Activated CD8-positive, alpha-beta T cell treated with anti-CD3 and anti-CD28 coated beads for 36 hours (primary cell): ENCODE results near the gene SMURF2. TPM values are rescaled to one million over a fixed set of nuclear protein-coding genes. Genes with fewer than 3 reads are reported as not detected.
A peak's percentile ranks its signal among the peaks of the same experiment; 100 is the strongest.

Experiments
- ATAC-seq: fragments of 200-7000 bp; cut with Tn5 transposase; one replicate; pipeline ENCODE4 v1.10.0; 2021; ENCODE audit warnings: mild to moderate bottlenecking, moderate library complexity
- CTCF ChIA-PET: fragments of 350-600 bp; sonication (Branson Sonifier 250); formaldehyde crosslinking; loops from one replicate; lab custom pipeline; 2021; ENCODE audit warnings: antibody characterized with exemption; lab: Charles Lee
- POLR2A ChIA-PET: fragments of 350-600 bp; sonication (Branson Sonifier 250); formaldehyde crosslinking; loops from one replicate; lab custom pipeline; 2021; ENCODE audit warnings: antibody characterized with exemption; lab: Charles Lee
- DNase-seq: peaks from one replicate; pipeline ENCODE4 v3.0.0-alpha.2; 2020
- H3K27ac Mint-ChIP-seq: one replicate; pipeline ENCODE4 v1.8.0; 2021; ENCODE audit warnings: mild to moderate bottlenecking, mixed read lengths
- H3K27me3 Mint-ChIP-seq: one replicate; pipeline ENCODE4 v1.8.0; 2021; ENCODE audit warnings: mixed read lengths
- H3K36me3 Mint-ChIP-seq: one replicate; pipeline ENCODE4 v1.8.0; 2021; ENCODE audit warnings: low read depth, mixed read lengths
- H3K4me1 Mint-ChIP-seq: one replicate; pipeline ENCODE4 v1.8.0; 2021; ENCODE audit warnings: low read depth, mixed read lengths
- H3K4me3 Mint-ChIP-seq: one replicate; pipeline ENCODE4 v1.8.0; 2021; ENCODE audit warnings: mild to moderate bottlenecking, moderate library complexity, mixed read lengths
- H3K9me3 Mint-ChIP-seq: one replicate; pipeline ENCODE4 v1.8.0; 2021; ENCODE audit warnings: mixed read lengths
- CTCF ChIP-seq: fragments of 200-600 bp; IDR thresholded peaks from one replicate; pipeline ENCODE4 v1.8.0; 2022; ENCODE audit warnings: antibody characterized with exemption, mild to moderate bottlenecking
- intact Hi-C: fragments of 100-400 bp; cut with micrococcal nuclease; formaldehyde crosslinking; loops from one replicate; pipeline ENCODE4 v1.10.0; 2022
- total RNA-seq, 2 experiments: library from RNA; stranded (reverse); gene quantifications; one replicate each; pipeline ENCODE4 v1.2.3, GENCODE V29; 2021

SMURF2 gene
- 10 to 100 TPM; 13.8 to 13.9 TPM for total RNA-seq

- TF ChIP-seq CTCF = no peak
- H3K27me3 Mint-ChIP-seq = no peaks in the 10 kb centered on the region
- ATAC-seq (peak; percentile 89), DNase-seq (peak; percentile 81)
- POLR2A ChIA-PET = interaction anchor here (0.6 to 1.9 kb wide), 8 partner anchors 35 to 170 kb away, joined by 3 to 16 read pairs (median 4); partner anchors contain the start of genes CEP95 and DDX5
- peaks cover 1% of the 10 kb centered on the region for H3K36me3 Mint-ChIP-seq
- H3K9me3 Mint-ChIP-seq = no peaks in the 10 kb centered on the region
- peaks cover 26% of the 10 kb centered on the region for H3K4me1 Mint-ChIP-seq
- intact Hi-C loops = no loop called here
- peak within 1 kb of the TSS; percentile 95 for H3K4me3 Mint-ChIP-seq
- CTCF ChIA-PET = interaction anchor here (1.2 to 1.3 kb wide), 2 partner anchors 13 to 171 kb away, joined by 4 to 5 read pairs; no protein-coding TSS in a partner anchor
- peak within 1 kb of the TSS; percentile 93 for H3K27ac Mint-ChIP-seq
Observed at GRCh38 chr17:64661976-64662773, at the start of gene SMURF2. TSS of gene SMURF2 (minus strand) at chr17:64662307. CDS start at chr17:64661880, 427 bp downstream.

GRCh38 chr17:64709481-64709880, 47.4 kb upstream of the SMURF2 start:
- Mint-ChIP-seq H3K27ac (peak overlapping the region; percentile 85), H3K4me3 (no peak overlapping the region), H3K36me3 (no peaks in the 10 kb centered on the region), H3K27me3 (no peaks in the 10 kb centered on the region), H3K9me3 (no peaks in the 10 kb centered on the region), H3K4me1 (peaks cover 55% of the 10 kb centered on the region)
- DNase-seq (no peak), ATAC-seq (no peak)
- TF ChIP-seq CTCF = no peak
- ChIA-PET CTCF (interaction anchor here (1.3 to 1.6 kb wide), 2 partner anchors 30 to 66 kb away, joined by 3 to 6 read pairs; no protein-coding TSS in a partner anchor), POLR2A (interaction anchor here (1.1 to 1.4 kb wide), 3 partner anchors 11 to 563 kb away, joined by 3 to 5 read pairs (median 4); no protein-coding TSS in a partner anchor)
- intact Hi-C loops = no loop called here

- ChIA-PET POLR2A (no interaction called here), CTCF (no interaction called here)
- H3K4me1 Mint-ChIP-seq = peaks cover 36% of the 10 kb centered on the region
- no peak for TF ChIP-seq CTCF
- no peaks in the 10 kb centered on the region for H3K36me3 Mint-ChIP-seq
- no peak overlapping the region for H3K4me3 Mint-ChIP-seq
- intact Hi-C loops = no loop called here
- no peaks in the 10 kb centered on the region for H3K27me3 Mint-ChIP-seq
- DNase-seq (no peak), ATAC-seq (no peak)
- H3K27ac Mint-ChIP-seq = no peak overlapping the region
- H3K9me3 Mint-ChIP-seq = no peaks in the 10 kb centered on the region
Observed at GRCh38 chr17:64707050-64707591, 45.0 kb upstream of the SMURF2 start.

- H3K27me3 Mint-ChIP-seq = no peaks in the 10 kb centered on the region
- DNase-seq = no peak
- H3K4me1 Mint-ChIP-seq = peaks cover 32% of the 10 kb centered on the region
- H3K4me3 Mint-ChIP-seq = no peak overlapping the region
- H3K36me3 Mint-ChIP-seq = no peaks in the 10 kb centered on the region
- H3K27ac Mint-ChIP-seq = no peak overlapping the region
- ChIA-PET CTCF (no interaction called here), POLR2A (interaction anchor here (0.7 kb wide), 1 partner anchor 21 kb away, joined by 3 read pairs; no protein-coding TSS in a partner anchor)
- no peak for TF ChIP-seq CTCF
- no peak for ATAC-seq
- intact Hi-C loops = no loop called here
- no peaks in the 10 kb centered on the region for H3K9me3 Mint-ChIP-seq
Observed at GRCh38 chr17:64706224-64707049, 44.3 kb upstream of the SMURF2 start.
